ENCODE measurements around the gene TRIM61. TPM values are rescaled to one million over a fixed set of nuclear protein-coding genes. Genes with fewer than 3 reads are reported as not detected.

The TRIM61 gene
- total RNA-seq = 0.67 and 1.0 TPM in 2 replicates

GRCh38 chr4:164977243-164978164 is at the start of gene TRIM61:
Gene TRIM61 (minus strand): TSS chr4:164977657. CDS start chr4:164970002, 7,655 bp downstream.

Other genes with a start within 250 kb of the TRIM61 start
- not detected in 2 replicates for gene SMIM31, start 223.5 kb downstream of the TRIM61 start, total RNA-seq
- not detected in 2 replicates for gene APELA, start 100.5 kb downstream of the TRIM61 start, total RNA-seq
- not detected in 2 replicates for gene TRIM60, start 54.3 kb upstream of the TRIM61 start, total RNA-seq
- not detected in 2 replicates for gene TRIM75, start 76.2 kb upstream of the TRIM61 start, total RNA-seq
- gene TMEM192, start 135.2 kb upstream of the TRIM61 start, total RNA-seq = 5.4 and 6.8 TPM in 2 replicates
- gene KLHL2, start 229.9 kb upstream of the TRIM61 start, total RNA-seq = 9.1 and 9.8 TPM in 2 replicates

Data from bronchus fibroblast of lung (primary cell).